RWPE1 (cell line): ENCODE results near the gene OR2H2.

ENCODE experiments used
- CTCF ChIA-PET: fragments of 350-600 bp; sonication (Branson Sonifier 250); formaldehyde crosslinking; extraction: SDS; loops from one replicate; lab custom pipeline; 2021; lab: Yijun Ruan, JAX
- POLR2A ChIA-PET: fragments of 400-600 bp; formaldehyde crosslinking; extraction: SDS; loops from one replicate; lab custom pipeline; 2020; ENCODE audit warnings: antibody characterized with exemption; ENCODE audit not compliant: low non-redundant PET; lab: Yijun Ruan, JAX
- DNase-seq: peaks from one replicate; pipeline ENCODE4 v3.0.0; 2012; ENCODE audit warnings: low spot score
- H3K27ac ChIP-seq: fragments of 450-650 bp; 2 replicates; pipeline ENCODE4 v1.5.1; 2017
- CTCF ChIP-seq: fragments of 450-650 bp; conservative IDR thresholded peaks from 2 replicates; pipeline ENCODE4 v1.5.1; 2017; ENCODE audit warnings: low read depth, mild to moderate bottlenecking

OR2H2 gene

GRCh38 chr6:29598172-29598747, 13.3 kb downstream of the OR2H2 start:
- no peak for DNase-seq
- TF ChIP-seq CTCF = no peak
- H3K27ac ChIP-seq = no peak overlapping the region
- CTCF ChIA-PET = interaction anchor here (0.7 to 0.9 kb wide), 2 partner anchors 29 to 236 kb away, joined by 3 to 4 read pairs; no protein-coding TSS in a partner anchor
- POLR2A ChIA-PET = no interaction called here

GRCh38 chr6:29602564-29603361, 17.8 kb downstream of the OR2H2 start:
- no peak overlapping the region for H3K27ac ChIP-seq
- TF ChIP-seq CTCF = no peak
- ChIA-PET CTCF (interaction anchor here (0.5 to 0.6 kb wide), 2 partner anchors 100 to 540 kb away, joined by 3 read pairs; no protein-coding TSS in a partner anchor), POLR2A (no interaction called here)
- DNase-seq = peak; percentile 13

GRCh38 chr6:29603456-29603855, 18.5 kb downstream of the OR2H2 start:
- CTCF ChIA-PET = interaction anchor here (0.5 to 0.6 kb wide), 3 partner anchors 101 to 773 kb away, joined by 3 read pairs; no protein-coding TSS in a partner anchor

GRCh38 chr6:29603930-29604329, 19.0 kb downstream of the OR2H2 start:
- no peak for DNase-seq
- TF ChIP-seq CTCF = no peak
- no peak overlapping the region for H3K27ac ChIP-seq
- CTCF ChIA-PET = interaction anchor here (0.6 kb wide), 1 partner anchor 773 kb away, joined by 3 read pairs; no protein-coding TSS in a partner anchor
- POLR2A ChIA-PET = no interaction called here

More at GRCh38 chr6:29603456-29603855, 18.5 kb downstream of the OR2H2 start:
- H3K27ac ChIP-seq = no peak overlapping the region
- POLR2A ChIA-PET = no interaction called here
- DNase-seq = no peak
- TF ChIP-seq CTCF = no peak

GRCh38 chr6:29608131-29608530, 23.2 kb downstream of the OR2H2 start:
- ChIA-PET CTCF (interaction anchor here (0.7 kb wide), 1 partner anchor 16 kb away, joined by 3 read pairs; no protein-coding TSS in a partner anchor), POLR2A (no interaction called here)
- TF ChIP-seq CTCF = no peak
- DNase-seq = no peak
- no peak overlapping the region for H3K27ac ChIP-seq

GRCh38 chr6:29610540-29610939, 25.6 kb downstream of the OR2H2 start:
- ChIA-PET POLR2A (no interaction called here), CTCF (interaction anchor here (0.7 kb wide), 1 partner anchor 40 kb away, joined by 3 read pairs; no protein-coding TSS in a partner anchor)
- no peak for TF ChIP-seq CTCF
- H3K27ac ChIP-seq = no peak overlapping the region
- DNase-seq = no peak
